Posterior cingulate gyrus (tissue), 11 donors: ENCODE measurements around the gene SLC7A1.

ENCODE experiments used
- DNase-seq, 10 donors: peaks; one replicate each; pipeline versions ENCODE4 v3.0.0 to v3.0.0-alpha.2; 2020 to 2021; ENCODE audit warnings: mixed read lengths in 3 of 10
- intact Hi-C: fragments of 100-400 bp; cut with DNase I; formaldehyde crosslinking; loops from one replicate; pipeline ENCODE4 v1.15.1; 2023

Gene SLC7A1

DNA sequence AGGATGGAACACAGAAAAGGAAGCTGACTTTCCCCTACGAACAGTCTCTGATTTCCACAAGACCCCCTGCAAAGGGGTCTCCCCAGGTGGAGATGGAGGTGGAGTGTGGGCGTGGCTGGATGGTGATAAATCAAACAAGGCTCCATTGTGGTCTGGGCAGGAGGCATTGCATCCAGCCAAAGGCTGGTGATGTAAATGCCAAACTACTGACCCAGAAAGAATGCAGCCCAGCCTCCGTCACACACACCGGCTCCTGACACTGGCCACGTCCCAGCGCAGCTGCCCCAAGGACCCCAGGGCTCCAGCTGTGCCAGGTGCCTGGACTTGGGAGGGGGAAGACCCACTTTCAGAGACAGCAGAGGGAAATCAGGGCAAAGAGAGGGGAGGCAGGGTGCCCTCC, 6.3 kb downstream of the SLC7A1 start:
- DNase-seq: no peak
- intact Hi-C loops: no loop called here

- no peak for DNase-seq
- intact Hi-C loops: no loop called here
These were observed 7.8 kb downstream of the SLC7A1 start for GRCh38 chr13:29587645-29588044.

- DNase-seq: no peak
- intact Hi-C loops: no loop called here
These were observed 12.3 kb downstream of the SLC7A1 start for GRCh38 chr13:29583073-29583785.

DNA sequence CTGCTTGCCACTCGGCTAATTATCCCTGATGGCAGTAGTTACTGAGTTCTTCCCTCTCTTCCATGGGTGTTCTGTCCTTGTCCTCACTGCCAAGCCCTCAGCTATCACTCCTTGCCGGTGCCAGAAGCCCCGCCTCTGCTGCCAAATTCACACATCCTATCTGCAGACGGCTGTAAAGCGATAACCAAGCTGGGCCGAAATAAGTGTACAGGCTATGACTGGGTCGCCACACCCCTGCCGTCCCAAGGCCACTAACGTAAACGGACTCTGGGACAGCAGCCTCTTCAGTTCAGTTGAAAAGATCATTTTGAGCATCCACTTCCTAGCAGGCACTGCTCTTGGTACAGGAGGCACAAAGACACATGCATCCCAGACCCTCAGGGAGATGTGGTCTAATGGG, 13.3 kb downstream of the SLC7A1 start:
- no peak for DNase-seq
- intact Hi-C loops: no loop called here

GRCh38 chr13:29581666-29582065, 13.8 kb downstream of the SLC7A1 start:
- intact Hi-C loops: no loop called here

GRCh38 chr13:29579094-29579493, 16.4 kb downstream of the SLC7A1 start:
- DNase-seq: no peak
- intact Hi-C loops: no loop called here

More at GRCh38 chr13:29581666-29582065, 13.8 kb downstream of the SLC7A1 start:
- no peak for DNase-seq

DNA sequence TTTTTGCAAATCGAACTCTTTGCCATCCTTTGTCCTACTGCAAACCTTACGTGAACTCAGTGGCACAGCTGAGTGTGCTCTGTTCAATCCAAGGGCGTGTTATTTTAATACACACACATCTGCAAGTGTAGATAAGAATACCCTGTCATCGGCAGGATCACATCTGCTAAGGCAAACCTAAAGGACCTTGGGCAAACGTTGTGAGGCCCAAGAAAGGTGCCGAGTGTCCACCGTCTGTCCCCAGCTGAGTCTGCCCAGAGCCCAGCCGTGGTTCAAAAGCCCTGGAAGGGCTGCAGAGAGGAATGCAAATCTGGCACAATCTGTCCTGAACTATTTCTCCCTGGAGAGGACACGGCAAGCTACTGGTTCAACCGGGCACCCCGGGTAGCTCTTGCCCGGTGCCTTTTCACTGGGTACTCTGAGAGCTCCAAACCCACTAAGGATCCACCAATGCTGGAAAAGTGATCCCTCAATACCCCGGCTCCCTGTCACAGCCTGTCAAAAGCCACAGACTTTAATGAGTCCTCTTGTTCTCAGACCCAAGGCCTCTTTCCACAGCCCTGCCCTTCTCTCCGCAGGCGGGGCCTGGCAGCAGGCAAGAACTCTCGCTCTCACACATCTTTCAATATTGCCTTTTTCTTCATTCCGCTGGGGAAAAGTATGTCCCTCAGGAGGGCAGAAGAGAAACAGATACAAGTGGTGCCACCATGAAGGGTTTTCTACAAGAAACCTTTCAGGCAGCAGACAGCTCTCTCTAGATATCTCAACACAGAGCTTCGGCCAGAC, 17.0 kb downstream of the SLC7A1 start:
- peak in 1 of 10 donors; percentile 81 for DNase-seq
- intact Hi-C loops: no loop called here

DNA sequence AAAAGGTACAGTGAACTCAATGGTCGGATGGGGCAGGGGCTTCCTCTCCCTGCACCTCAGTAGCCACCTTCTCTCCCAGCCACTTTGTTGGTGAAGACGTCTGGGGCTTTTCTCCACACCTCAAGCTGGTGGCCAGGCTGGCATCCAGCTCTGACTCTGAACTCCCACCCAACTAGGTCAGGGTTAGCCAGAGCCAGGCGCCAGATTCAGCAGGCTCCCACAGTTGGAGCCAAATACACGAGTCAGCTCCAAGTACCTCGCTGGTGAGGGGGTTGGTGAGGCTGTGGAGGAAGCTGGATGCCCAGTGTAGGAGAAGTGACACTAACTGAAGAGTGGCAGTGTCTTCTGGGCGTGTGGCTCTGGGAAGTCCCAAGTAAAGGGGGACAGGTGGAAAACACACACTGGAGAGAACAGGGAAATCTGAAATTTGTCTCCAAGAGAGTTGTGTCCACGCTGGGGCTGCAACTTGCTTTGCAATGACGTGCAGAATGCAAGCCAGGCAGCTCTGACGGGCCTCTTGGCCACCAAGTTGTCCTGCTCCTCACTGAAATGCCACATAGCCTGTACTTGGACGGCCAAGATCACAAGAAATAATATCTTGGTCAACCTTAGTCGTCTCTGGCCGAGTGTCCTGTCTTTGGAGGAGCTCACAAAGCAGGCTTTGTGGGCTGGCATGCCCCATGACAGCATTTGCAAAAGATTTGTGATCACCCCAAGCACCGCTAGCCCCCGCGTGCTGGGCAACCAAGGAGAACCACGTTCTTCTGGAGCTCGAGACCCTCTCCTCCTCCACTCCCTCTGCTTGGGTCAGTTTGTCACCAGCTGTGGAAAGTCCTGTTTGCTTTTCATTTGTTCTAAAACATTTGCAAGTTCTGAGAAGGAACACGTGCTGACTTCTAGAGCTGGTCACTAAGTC, 18.1 kb downstream of the SLC7A1 start:
- intact Hi-C loops: no loop called here
- peak in 4 of 10 donors; percentile 22 to 88 (median 68) for DNase-seq

GRCh38 chr13:29576581-29576980, 18.9 kb downstream of the SLC7A1 start:
- DNase-seq: no peak
- intact Hi-C loops: no loop called here

GRCh38 chr13:29575098-29575497, 20.4 kb downstream of the SLC7A1 start:
- intact Hi-C loops: no loop called here
- DNase-seq: no peak

DNA sequence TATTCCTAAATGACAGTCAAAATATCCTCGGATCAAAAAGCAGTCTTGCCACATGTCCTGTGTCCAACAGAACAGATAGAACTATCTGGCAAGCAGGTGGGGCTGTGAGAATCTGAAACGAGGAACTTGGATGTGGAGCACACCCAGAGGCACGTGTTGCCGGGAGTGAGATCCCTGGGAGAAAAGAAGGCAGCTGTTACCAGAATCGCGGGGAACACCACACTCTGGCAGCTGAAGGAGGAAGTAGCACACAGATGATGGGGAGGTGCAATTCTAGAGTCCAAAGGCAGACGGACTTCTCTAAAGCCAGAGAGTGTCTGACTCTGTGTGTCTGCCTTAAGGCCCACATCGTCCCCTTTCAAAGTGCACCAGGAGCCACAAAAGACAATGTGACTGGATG, 22.3 kb downstream of the SLC7A1 start:
- DNase-seq: peak in 6 of 10 donors; percentile 50 to 89 (median 77)
- intact Hi-C loops: no loop called here

- intact Hi-C loops: no loop called here
- DNase-seq: no peak
These were observed 22.9 kb downstream of the SLC7A1 start for GRCh38 chr13:29572575-29572974.

GRCh38 chr13:29571876-29572570, 23.5 kb downstream of the SLC7A1 start:
- DNase-seq: peak in 1 of 10 donors; percentile 73

DNA sequence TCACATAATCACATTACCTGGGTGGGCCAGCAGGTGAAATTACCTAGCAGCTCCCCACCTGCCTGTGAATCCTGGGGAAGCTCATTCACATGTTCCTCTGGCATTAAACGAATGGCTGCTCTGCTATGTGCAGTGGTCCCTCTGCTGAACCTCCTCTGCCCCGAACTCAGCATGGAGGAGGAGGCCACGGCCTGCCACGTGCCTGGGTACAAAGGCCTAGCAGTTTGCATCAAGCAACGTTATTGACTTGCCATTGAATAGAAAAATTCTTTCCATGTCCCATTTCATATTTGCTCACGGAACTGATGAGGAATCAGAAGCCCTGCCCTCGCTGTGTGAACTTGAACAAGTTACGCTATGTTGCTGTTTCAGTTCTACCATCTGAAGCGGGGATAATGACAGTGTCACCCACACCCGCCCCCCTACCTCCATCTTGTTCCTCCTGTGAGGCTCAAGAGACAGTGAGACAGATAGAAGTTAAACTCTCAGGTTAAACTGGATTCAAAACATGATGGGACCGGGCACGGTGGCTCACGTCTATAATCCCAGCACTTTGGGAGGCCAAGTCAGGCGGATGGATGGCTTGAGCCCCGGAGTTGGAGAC, 25.3 kb downstream of the SLC7A1 start:
- intact Hi-C loops: no loop called here
- no peak for DNase-seq

More at GRCh38 chr13:29571876-29572570, 23.5 kb downstream of the SLC7A1 start:
- intact Hi-C loops: no loop called here

DNA sequence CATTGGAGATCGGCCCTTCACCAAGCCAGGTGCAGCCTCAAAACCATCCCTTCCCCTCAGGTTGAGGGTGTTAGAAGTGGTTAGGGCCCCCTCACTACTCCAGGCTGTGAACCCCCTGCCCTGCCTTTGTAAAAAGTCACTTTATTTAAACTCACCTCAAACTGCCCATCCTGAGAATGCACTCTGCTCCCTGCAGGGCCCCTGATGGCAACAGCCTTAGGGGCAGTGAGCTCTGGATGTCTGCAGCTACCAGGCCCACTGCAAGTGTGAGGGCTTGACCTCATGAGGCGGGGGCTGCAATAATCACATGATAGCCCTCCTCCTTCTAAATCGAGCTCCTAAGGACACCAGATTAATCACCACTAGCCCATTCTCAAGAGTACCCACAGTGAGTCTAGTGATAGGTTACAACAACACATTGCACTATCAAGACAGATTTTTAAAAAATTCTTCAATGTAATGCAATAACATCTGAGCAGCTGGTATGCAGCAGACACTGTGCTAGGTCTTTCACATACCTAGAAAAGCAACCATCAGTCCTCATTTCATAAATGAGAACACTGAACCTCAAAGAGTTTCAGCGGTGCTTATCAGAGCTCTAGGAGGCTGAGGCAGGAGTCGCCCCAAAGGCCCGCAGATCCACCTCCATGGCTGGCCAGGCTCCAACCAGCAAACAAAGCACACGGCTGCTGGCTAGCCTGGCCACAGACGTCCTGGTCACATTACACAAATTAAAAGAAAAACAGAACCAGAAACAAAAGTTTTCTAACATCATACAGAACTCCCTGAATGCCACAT, 26.0 kb downstream of the SLC7A1 start:
- intact Hi-C loops: no loop called here
- DNase-seq: peak in 1 of 10 donors; percentile 51

- DNase-seq: no peak
- intact Hi-C loops: no loop called here
These were observed 26.8 kb downstream of the SLC7A1 start for GRCh38 chr13:29568731-29569130.

DNA sequence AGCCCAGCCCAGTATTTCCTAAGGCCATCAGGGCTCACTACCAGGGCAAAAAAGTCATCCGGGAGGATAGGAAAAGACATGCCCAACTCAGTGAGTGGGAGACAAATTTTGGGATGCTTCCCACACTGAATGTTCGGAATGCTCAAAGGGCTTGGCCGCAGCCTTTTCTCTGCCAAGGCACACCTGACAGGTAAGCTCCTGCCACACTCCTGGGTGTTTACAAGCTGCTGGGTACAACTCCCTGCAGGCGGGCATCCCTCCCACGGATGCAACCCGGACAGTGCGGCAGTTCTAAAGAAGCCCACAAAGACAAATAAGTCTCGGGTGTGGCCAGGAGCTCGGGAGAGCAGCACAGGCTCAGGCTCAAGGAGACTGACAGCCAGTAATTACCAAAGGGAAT, 28.1 kb downstream of the SLC7A1 start:
- peak in 1 of 10 donors; percentile 81 for DNase-seq
- intact Hi-C loops: no loop called here

DNA sequence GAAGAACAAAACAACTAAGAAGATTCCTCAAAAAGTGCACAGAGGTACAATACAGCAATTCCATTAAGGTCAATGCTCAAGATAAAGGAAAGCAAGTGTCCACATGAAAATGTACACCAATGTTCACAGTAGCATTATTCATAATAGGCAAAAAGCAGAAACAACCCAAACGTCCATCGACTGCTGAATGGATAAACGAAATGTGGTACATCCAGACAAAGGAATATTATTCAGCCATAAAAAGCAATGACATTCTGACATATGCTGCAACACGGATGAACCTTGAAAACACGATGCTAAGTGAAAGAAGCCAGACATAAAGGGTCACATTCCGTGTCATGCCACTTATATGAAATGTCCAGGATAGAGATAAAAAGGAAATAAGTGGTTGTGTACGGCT, 29.3 kb downstream of the SLC7A1 start:
- no peak for DNase-seq
- intact Hi-C loops: no loop called here

DNA sequence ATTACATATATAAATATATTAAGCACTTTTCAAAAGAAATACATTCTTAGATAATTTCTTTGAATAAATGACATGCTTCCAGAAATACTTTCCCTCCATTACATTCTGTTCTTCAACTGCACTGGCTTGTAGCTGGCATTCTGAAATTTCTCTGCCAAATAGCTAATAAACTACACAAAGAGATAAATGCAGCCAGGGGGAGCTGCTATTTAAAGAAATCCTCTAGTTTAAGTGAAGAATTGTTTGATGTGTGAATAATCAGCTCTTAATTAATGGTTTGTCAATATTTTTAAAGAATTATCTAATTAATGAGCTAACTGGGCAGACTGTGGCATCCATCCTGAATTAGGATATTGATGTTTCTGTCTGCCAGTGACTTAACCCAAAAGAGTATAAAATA, 30.7 kb downstream of the SLC7A1 start:
- intact Hi-C loops: no loop called here
- DNase-seq: no peak
